ENCODE data around the gene DEPP1.

Gene DEPP1

GRCh38 chr10:44966129-44966815 lies 12.3 kb downstream of the DEPP1 start:
- DNase-seq (ENCODE audit: low read depth), result no peak

DNA sequence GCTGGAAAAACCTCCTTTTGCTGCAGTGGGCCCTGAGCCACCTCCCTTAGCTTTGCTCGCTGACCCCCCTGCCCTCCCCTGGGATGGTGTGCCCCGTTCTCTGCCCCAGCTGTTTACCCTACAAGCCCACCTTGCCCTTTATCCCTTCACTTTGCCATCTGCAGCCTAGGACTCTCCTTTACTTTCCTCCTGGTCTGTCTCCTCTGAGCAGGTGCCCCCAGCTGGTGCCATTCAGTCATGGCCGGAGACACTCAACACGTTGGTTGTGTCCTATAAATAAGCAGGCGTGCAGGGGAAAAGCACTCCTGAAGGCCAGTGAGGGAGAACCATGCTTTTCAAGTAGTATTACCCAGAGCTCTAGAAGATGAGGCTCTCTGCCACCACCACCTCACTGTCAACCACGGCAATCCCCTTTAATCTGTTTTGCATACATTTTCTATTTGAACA lies 12.9 kb downstream of the DEPP1 start:
- no peak for DNase-seq (ENCODE audit: low read depth)

GRCh38 chr10:44965104-44965503 lies 13.5 kb downstream of the DEPP1 start:
- no peak for DNase-seq (ENCODE audit: low read depth)

GRCh38 chr10:44963772-44964633 lies 14.6 kb downstream of the DEPP1 start:
- no peak for DNase-seq (ENCODE audit: low read depth)

GRCh38 chr10:44962870-44963738 lies 15.5 kb downstream of the DEPP1 start:
- DNase-seq (ENCODE audit: low read depth), result no peak

DNA sequence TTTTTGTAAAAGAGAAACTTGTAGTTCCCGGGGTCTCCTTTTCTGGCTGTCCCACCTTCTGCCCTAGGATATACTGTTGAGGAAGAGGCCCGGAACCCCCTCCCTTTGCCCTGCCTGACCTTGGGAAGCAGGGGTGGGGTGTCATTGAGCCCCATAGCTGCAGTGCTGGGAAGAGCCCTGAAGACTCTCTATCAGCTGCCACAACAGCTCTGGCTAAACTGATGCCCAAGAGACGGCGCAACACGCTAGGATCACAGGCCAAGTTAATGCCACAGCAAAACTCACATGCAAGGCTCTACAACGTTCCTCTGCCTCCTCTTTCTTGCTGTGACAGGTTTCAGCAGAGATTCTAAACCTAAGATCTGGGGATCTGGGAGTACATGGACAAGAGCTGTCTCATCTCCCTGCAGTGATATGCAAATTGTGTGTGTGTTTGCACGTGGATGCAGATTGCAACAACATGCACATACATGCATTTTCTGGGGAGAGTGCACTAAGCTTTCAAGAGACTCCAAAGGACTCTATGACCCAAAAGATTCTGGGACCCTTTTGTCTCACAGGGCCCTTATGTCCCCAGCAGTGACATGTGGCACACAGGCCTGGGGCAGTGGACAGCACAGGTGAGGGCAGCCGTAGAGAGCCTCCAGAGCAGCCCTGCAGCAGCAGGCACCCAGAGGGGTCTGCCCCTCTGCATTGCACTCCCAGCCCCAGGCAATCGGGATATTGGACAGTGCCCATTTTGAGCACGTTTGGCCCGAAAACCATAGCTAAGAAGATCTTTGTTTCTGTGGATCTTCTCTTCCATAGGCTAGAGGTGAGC lies 16.5 kb downstream of the DEPP1 start:
- no peak for DNase-seq (ENCODE audit: low read depth)

- no peak for DNase-seq (ENCODE audit: low read depth)
These were observed 17.4 kb downstream of the DEPP1 start for GRCh38 chr10:44961230-44961571.

DNA sequence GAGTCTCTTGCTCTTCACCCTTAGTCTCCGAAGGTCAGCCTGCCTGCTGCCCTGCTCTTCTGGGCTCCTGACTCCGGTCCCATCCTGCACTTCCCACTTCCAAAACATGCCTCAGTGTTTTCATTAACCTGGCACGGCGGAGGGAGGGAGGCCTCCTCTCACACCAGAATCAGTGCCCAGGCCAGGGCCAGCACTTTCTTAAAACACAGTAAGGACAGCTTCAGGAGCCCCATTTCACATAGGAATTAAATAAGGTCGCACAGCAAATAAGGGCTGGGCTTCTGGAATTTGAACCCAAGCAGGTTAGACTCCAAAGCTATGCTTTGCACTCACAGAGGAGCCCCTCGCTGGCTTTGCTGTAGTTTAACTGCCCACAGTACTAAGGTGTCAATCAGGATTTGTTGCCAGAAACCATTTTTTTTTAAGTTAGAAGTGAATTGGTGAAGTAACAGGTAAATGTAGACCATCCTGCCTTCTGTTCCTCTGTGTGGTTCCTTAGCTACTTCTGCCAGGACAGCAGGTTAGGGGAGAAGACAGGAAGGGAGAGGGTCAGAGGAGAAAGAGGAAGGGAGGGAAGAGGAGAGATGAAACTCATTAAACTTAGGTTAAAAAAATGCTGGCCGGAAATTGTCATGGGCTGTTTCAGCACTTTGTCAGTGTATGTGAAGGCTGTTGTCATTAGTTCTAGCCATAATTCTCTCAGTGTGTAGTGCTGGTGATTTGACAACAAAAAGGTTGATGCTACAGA lies 18.0 kb downstream of the DEPP1 start:
- DNase-seq (ENCODE audit: low read depth), result no peak

DNA sequence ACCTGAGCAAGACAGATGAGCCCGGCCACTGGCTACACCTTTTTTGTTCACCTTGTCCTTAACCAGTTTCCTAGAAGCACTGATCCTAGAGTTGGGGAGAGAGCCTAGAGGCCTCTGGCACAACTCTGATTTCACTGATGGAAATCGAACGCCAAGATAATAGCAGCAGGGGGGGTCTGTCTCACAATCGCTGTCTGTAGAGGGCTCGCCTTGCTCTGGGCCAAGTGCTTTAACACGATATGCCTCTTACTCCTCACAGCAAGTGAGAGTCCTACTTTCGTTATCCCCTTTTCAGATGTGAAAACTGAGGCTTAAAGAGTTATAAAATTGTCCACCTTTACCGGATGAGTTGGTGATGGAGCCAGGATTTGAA lies 18.5 kb downstream of the DEPP1 start:
- DNase-seq (ENCODE audit: low read depth), result no peak

DNA sequence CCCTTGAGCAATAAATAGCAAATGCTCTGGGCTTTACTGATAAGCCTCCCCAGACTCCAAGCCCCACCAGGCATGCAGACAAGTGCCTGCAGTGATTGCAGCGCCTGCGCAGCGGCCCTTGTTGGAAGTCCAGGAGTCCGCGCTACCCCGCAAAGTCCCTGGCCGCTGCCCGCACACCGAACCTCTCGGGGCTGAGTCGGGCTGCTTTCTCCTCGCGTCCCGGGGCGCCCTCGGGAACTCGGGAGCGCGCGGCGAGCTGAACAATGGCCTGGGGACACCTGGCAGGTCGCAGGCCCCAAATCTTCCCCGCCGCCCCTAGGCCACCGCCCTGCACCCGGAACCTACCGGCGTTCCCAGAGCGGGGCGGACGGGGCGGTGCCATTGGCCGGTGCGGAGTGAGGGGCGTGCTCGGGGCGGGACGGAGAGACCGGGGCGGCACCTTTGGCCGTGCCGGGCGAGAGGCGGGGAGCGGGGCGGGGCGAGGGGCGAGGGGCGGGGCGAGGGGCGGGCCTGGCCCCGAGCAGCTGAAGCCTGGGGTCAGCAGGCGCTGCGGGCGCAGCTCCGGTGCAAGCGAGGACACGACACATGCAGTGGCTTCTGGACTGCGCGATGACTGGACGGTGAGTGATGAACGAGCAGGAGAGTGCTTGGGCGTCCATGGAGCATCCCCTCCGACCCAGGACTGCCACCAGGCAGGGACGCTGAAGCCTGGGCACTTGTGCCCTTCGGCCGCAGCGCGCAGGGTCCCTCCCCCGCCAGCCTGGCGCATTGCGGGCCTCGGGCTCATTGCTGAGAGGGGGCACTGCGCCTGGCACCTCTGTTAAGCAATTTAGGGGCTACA lies 19.1 kb downstream of the DEPP1 start, which contains the start of gene RASSF4:
TSS of gene RASSF4 (plus strand) at position 556 of the 841 bp plus-strand sequence. CDS start 10,401 bp downstream, outside the sequence.
- no peak for DNase-seq (ENCODE audit: low read depth)

DNA sequence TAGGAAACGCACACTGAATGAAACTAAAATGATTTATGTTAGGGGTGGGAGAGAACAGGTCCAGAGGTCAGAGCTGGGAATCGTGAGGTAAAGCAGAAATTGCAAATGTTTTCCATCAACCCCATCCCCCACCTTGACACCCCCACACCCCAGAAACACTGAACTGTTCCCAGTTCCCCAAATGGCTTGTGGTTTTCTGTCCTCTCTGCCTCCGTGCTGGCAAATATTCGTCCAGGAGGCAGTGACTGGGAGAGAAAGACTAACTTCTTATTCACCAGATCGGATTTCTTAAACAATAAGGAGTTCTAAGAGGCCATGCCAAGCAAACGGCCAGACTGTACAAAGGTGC lies 19.7 kb downstream of the DEPP1 start:
- no peak for DNase-seq (ENCODE audit: low read depth)

DNA sequence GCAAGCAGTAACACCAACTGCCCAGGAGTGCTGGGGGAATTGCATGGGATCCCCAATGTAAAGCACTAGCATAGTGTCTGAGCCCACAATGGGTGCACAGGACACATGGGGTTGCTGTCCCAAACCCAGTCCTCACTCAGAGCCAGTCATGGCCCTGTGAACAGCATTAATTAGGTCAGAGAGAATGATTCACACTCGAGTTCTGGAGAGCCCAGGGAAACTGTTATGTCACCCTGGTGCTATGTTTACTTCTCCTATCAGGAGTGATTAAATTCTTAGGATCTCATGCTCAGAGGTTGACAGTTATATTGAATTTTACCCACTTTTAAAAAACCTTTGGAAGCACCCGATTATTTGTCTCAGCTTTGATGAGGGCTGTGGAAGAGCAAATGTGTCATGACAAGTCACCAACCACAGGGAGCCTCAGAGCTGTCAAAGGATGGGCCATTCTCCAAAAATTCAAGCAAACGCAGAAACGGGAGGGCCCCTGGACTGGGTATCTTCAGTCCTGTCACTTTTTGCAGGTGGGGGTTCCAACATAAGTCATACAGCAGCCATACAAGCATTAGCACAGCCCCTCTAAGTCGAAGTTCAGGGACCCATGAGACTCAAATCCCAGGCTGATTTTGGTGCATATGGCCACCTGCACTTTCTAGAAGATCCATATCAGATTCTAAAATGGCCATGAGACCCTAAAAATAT lies 20.3 kb downstream of the DEPP1 start:
- DNase-seq (ENCODE audit: low read depth), result no peak

- DNase-seq (ENCODE audit: low read depth), result no peak
These were observed 21.6 kb downstream of the DEPP1 start for GRCh38 chr10:44956717-44957706.

GRCh38 chr10:44956226-44956625 lies 22.4 kb downstream of the DEPP1 start:
- DNase-seq (ENCODE audit: low read depth), result no peak

GRCh38 chr10:44955413-44956070 lies 23.1 kb downstream of the DEPP1 start:
- DNase-seq (ENCODE audit: low read depth), result no peak

DNA sequence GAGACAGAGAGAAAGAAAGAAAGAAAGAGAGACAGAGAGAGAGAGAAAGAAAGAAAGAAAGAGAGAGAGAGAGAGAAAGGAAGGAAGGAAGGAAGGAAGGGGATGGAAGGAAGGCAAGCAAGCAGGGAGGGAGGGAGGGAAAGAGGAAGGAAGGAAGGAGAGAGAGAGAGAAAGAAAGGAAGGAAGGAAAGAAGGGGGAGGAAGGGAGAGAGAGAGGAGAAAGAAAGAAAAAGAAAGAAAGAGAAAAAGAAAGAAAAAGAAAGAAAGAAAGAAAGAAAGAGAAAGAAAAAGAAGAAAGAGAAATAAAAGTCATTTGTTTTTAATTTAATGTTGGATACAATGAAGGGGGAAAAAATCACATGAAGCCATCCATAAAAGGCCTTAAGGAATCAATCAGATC lies 23.6 kb downstream of the DEPP1 start:
- DNase-seq (ENCODE audit: low read depth), result no peak

- no peak for DNase-seq (ENCODE audit: low read depth)
These were observed 24.6 kb downstream of the DEPP1 start for GRCh38 chr10:44954042-44954441.

Data from HS-5 (cell line).